Measurements from ENCODE around the gene HOXC4. TPM values are rescaled to one million over a fixed set of nuclear protein-coding genes. Genes with fewer than 3 reads are reported as not detected.

Gene HOXC4
- polyA plus RNA-seq, 1 donor from 2014 or later = not detected

GRCh38 chr12:54053003-54053750 is 458 bp upstream of the HOXC4 start:
- H4K20me1 ChIP-seq (ENCODE audit: insufficient read depth) = no peaks in the 10 kb centered on the region
- H3K9ac ChIP-seq (ENCODE audit: low read length) = no peak overlapping the region
- no peaks in the 10 kb centered on the region for H3K9me2 ChIP-seq (ENCODE audit: insufficient read depth, low read length)
- H3F3A ChIP-seq (ENCODE audit: insufficient read depth, low read length, poor library complexity, severe bottlenecking) = no peaks in the 10 kb centered on the region
- H2AFZ ChIP-seq (ENCODE audit: low read depth, low read length) = no peak overlapping the region
- no peak overlapping the region for H3K27ac ChIP-seq (ENCODE audit: low read length)
- H3K79me2 ChIP-seq (replicated peaks; ENCODE audit: insufficient read depth, low read length) = no peaks in the 10 kb centered on the region
- TF ChIP-seq TAF1 (IDR thresholded peaks at IDR 0.05; ENCODE audit: low read depth) = no peak
- TF ChIP-seq EZH2 (IDR thresholded peaks at IDR 0.05; ENCODE audit: borderline replicate concordance, insufficient read depth, low read length, poor library complexity, severe bottlenecking) = no peak
- TF ChIP-seq CTCF (IDR thresholded peaks at IDR 0.05; ENCODE audit: poor library complexity, severe bottlenecking) = no peak
- no peak for TF ChIP-seq MXI1 (conservative IDR thresholded peaks at IDR 0.05; ENCODE audit: poor library complexity, severe bottlenecking)
- no peak for TF ChIP-seq SMC3 (conservative IDR thresholded peaks at IDR 0.05; ENCODE audit: poor library complexity)
- TF ChIP-seq REST (IDR thresholded peaks at IDR 0.05; ENCODE audit: borderline replicate concordance) = no peak
- TF ChIP-seq RAD21 (conservative IDR thresholded peaks at IDR 0.05) = no peak
- TF ChIP-seq EP300 (conservative IDR thresholded peaks at IDR 0.05; ENCODE audit: poor library complexity, severe bottlenecking) = no peak
- no peak for TF ChIP-seq POLR2AphosphoS5 (IDR thresholded peaks at IDR 0.05)
- peaks cover 99% of the 10 kb centered on the region for H3K27me3 ChIP-seq (ENCODE audit: insufficient read depth, low read depth, low read length)
- no peaks in the 10 kb centered on the region for H3K36me3 ChIP-seq (ENCODE audit: insufficient read depth, low read length)
- H3K4me2 ChIP-seq (ENCODE audit: low read length) = no peak overlapping the region
- H3K9me3 ChIP-seq (ENCODE audit: low read length) = no peaks in the 10 kb centered on the region
- no peak overlapping the region for H3K4me3 ChIP-seq (ENCODE audit: low read length)

DNA sequence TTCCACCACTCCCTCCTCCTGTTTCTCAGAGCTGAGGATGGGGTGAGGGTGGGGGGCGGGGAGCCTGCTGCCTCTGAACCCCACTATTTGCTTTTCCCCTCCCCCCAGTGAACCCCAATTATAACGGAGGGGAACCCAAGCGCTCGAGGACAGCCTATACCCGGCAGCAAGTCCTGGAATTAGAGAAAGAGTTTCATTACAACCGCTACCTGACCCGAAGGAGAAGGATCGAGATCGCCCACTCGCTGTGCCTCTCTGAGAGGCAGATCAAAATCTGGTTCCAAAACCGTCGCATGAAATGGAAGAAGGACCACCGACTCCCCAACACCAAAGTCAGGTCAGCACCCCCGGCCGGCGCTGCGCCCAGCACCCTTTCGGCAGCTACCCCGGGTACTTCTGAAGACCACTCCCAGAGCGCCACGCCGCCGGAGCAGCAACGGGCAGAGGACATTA is 1.1 kb downstream of the HOXC4 start:
- Histone ChIP-seq H3K27me3 (ENCODE audit: insufficient read depth, low read depth, low read length) (peaks cover 99% of the 10 kb centered on the region), H3F3A (ENCODE audit: insufficient read depth, low read length, poor library complexity, severe bottlenecking) (no peaks in the 10 kb centered on the region), H3K9me3 (ENCODE audit: low read length) (no peaks in the 10 kb centered on the region), H3K4me3 (ENCODE audit: low read length) (no peak overlapping the region), H3K4me2 (ENCODE audit: low read length) (no peak overlapping the region), H4K20me1 (ENCODE audit: insufficient read depth) (no peaks in the 10 kb centered on the region), H3K27ac (ENCODE audit: low read length) (no peak overlapping the region), H3K9me2 (ENCODE audit: insufficient read depth, low read length) (no peaks in the 10 kb centered on the region), H2AFZ (ENCODE audit: low read depth, low read length) (no peak overlapping the region), H3K36me3 (ENCODE audit: insufficient read depth, low read length) (no peaks in the 10 kb centered on the region), H3K79me2 (replicated peaks; ENCODE audit: insufficient read depth, low read length) (no peaks in the 10 kb centered on the region), H3K9ac (ENCODE audit: low read length) (no peak overlapping the region)
- TF ChIP-seq RAD21 (conservative IDR thresholded peaks at IDR 0.05) = no peak
- TF ChIP-seq SMC3 (conservative IDR thresholded peaks at IDR 0.05; ENCODE audit: poor library complexity) = no peak
- no peak for TF ChIP-seq CTCF (IDR thresholded peaks at IDR 0.05; ENCODE audit: poor library complexity, severe bottlenecking)
- TF ChIP-seq TAF1 (IDR thresholded peaks at IDR 0.05; ENCODE audit: low read depth) = no peak
- no peak for TF ChIP-seq EZH2 (IDR thresholded peaks at IDR 0.05; ENCODE audit: borderline replicate concordance, insufficient read depth, low read length, poor library complexity, severe bottlenecking)
- TF ChIP-seq REST (IDR thresholded peaks at IDR 0.05; ENCODE audit: borderline replicate concordance) = no peak
- no peak for TF ChIP-seq MXI1 (conservative IDR thresholded peaks at IDR 0.05; ENCODE audit: poor library complexity, severe bottlenecking)
- no peak for TF ChIP-seq POLR2AphosphoS5 (IDR thresholded peaks at IDR 0.05)
- TF ChIP-seq EP300 (conservative IDR thresholded peaks at IDR 0.05; ENCODE audit: poor library complexity, severe bottlenecking) = no peak
